HFFc6 (cell line): ENCODE measurements around the gene MCTP1. TPM values are rescaled to one million over a fixed set of nuclear protein-coding genes. Genes with fewer than 3 reads are reported as not detected.

Source experiments
- DNase-seq: peaks from one replicate; pipeline ENCODE4 v3.0.0-alpha.2; 2018
- H3K27ac Mint-ChIP-seq: 2 replicates; pipeline ENCODE4 v1.8.0; 2020; ENCODE audit warnings: mild to moderate bottlenecking, mixed read lengths
- H3K27me3 Mint-ChIP-seq: 2 replicates; pipeline ENCODE4 v1.8.0; 2021; ENCODE audit warnings: mild to moderate bottlenecking, moderate library complexity, mixed read lengths; ENCODE audit not compliant: insufficient read depth
- H3K36me3 Mint-ChIP-seq: 2 replicates; pipeline ENCODE4 v1.8.0; 2021; ENCODE audit warnings: low read depth, mixed read lengths
- H3K4me1 Mint-ChIP-seq: 2 replicates; pipeline ENCODE4 v1.8.0; 2020; ENCODE audit warnings: low read depth, mixed read lengths
- H3K4me3 Mint-ChIP-seq: 2 replicates; pipeline ENCODE4 v1.8.0; 2020; ENCODE audit warnings: mild to moderate bottlenecking, moderate library complexity, mixed read lengths
- H3K9me3 Mint-ChIP-seq: 2 replicates; pipeline ENCODE4 v1.8.0; 2020; ENCODE audit warnings: mild to moderate bottlenecking, mixed read lengths
- CTCF ChIP-seq: fragments of 200-600 bp; sonication (generic); IDR thresholded peaks from 2 replicates; pipeline ENCODE4 v1.5.0; 2021; ENCODE audit warnings: antibody characterized with exemption, mild to moderate bottlenecking
- total RNA-seq, 6 experiments: library from RNA; stranded (reverse); fragmentation: NEBNext Ultra II Directional; extraction: Animal tissue kit (Norgen Biotek cat#: 25700); gene quantifications; 2 replicates in 1 of 6; 3 replicates in 5 of 6; pipeline ENCODE4 v1.2.3, GENCODE V29; 2021

Gene MCTP1
- total RNA-seq, 6 experiments from 2014 or later = 1.0 to 5.2 (median 3.9) TPM

GRCh38 chr5:95184924-95185323, 100.0 kb downstream of the MCTP1 start:
- no peak for DNase-seq
- H3K27ac Mint-ChIP-seq = no peak overlapping the region
- H3K27me3 Mint-ChIP-seq = no peaks in the 10 kb centered on the region; the same call in 1 of the 2 replicates
- no peaks in the 10 kb centered on the region for H3K9me3 Mint-ChIP-seq
- H3K36me3 Mint-ChIP-seq = no peaks in the 10 kb centered on the region
- no peak for TF ChIP-seq CTCF
- no peaks in the 10 kb centered on the region for H3K4me1 Mint-ChIP-seq
- no peak overlapping the region for H3K4me3 Mint-ChIP-seq

GRCh38 chr5:95181644-95182043, 103.2 kb downstream of the MCTP1 start:
- Mint-ChIP-seq H3K4me3 (no peak overlapping the region), H3K4me1 (no peaks in the 10 kb centered on the region; the same call in 1 of the 2 replicates), H3K27ac (no peak overlapping the region), H3K9me3 (no peaks in the 10 kb centered on the region), H3K27me3 (no peaks in the 10 kb centered on the region; the same call in none of the 2 replicates), H3K36me3 (no peaks in the 10 kb centered on the region)
- no peak for DNase-seq
- no peak for TF ChIP-seq CTCF

- no peaks in the 10 kb centered on the region for H3K9me3 Mint-ChIP-seq
- no peaks in the 10 kb centered on the region; the same call in 1 of the 2 replicates for H3K4me1 Mint-ChIP-seq
- no peaks in the 10 kb centered on the region; the same call in none of the 2 replicates for H3K27me3 Mint-ChIP-seq
- TF ChIP-seq CTCF = no peak
- no peak for DNase-seq
- no peak overlapping the region for H3K4me3 Mint-ChIP-seq
- no peak overlapping the region for H3K27ac Mint-ChIP-seq
- H3K36me3 Mint-ChIP-seq = no peaks in the 10 kb centered on the region
Measured at GRCh38 chr5:95178046-95178651, 106.7 kb downstream of the MCTP1 start.

DNA sequence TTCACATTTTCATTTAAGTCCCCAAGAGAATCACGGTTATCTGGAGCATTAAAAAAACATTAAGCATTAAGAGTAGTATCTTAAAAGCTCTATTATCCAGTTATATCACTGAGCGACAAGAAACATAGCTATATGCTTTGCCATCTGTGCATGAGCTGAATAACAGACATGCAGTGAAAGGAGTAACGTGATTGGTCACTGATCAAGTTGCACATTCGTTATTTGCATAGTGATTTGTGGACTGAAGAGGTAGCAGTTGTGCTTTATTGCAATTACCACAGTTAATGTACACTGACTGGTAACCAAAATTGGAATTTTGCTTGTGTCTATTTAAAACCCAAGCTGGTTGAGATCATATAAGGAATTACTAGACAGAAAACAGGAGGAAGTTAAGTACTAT, 107.4 kb downstream of the MCTP1 start:
- no peaks in the 10 kb centered on the region for H3K9me3 Mint-ChIP-seq
- no peak for DNase-seq
- H3K4me3 Mint-ChIP-seq = no peak overlapping the region
- H3K27me3 Mint-ChIP-seq = no peaks in the 10 kb centered on the region; the same call in none of the 2 replicates
- H3K36me3 Mint-ChIP-seq = no peaks in the 10 kb centered on the region
- H3K27ac Mint-ChIP-seq = no peak overlapping the region
- H3K4me1 Mint-ChIP-seq = no peaks in the 10 kb centered on the region; the same call in 1 of the 2 replicates
- no peak for TF ChIP-seq CTCF

DNA sequence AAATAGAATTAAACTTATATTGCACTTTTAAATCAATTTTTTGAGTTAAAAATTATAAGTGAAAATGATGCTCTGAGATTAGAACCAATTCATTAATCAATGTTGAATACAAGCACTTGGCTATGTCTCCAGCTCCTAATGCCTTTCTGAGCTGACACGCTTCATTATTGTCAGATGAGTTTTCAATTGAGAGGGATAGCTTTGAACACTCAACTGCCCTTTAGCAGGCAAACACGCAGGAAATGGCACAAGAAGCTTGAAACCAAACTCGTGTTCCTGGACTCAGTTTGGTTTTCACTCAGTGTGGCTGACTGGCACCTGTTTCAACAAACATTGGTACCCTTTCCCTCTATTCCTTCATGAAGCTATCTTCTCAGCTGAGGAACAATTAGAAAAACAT, 109.8 kb downstream of the MCTP1 start:
- Mint-ChIP-seq H3K9me3 (no peaks in the 10 kb centered on the region), H3K4me3 (no peak overlapping the region), H3K36me3 (no peaks in the 10 kb centered on the region), H3K27me3 (peaks cover 2% of the 10 kb centered on the region; the same call in 1 of the 2 replicates), H3K4me1 (no peaks in the 10 kb centered on the region; the same call in 1 of the 2 replicates), H3K27ac (no peak overlapping the region)
- TF ChIP-seq CTCF = no peak
- DNase-seq = no peak
